Renal cortex interstitium (tissue), 11 donors: ENCODE results near the gene EFNA5. TPM values are rescaled to one million over a fixed set of nuclear protein-coding genes. Genes with fewer than 3 reads are reported as not detected.
"Not testable (repeated sequence)": the region's sequence is repeated elsewhere in the genome, so short reads cannot be mapped to it uniquely, and the experiment has no call there.

ENCODE experiments used
- DNase-seq, 11 donors: peaks; one replicate each; pipeline ENCODE4 v3.0.0-alpha.2; 2013; ENCODE audit warnings: low read depth in 9 of 11, low spot score in 4 of 11; ENCODE audit errors: extremely low read depth in 1 of 11
- polyA plus RNA-seq, 3 donors: library from polyadenylated mRNA; unstranded; fragments of 120-200 nt; gene quantifications; one replicate each; pipeline ENCODE4 v1.2.1, GENCODE V29; 2013; ENCODE audit not compliant: insufficient read length in 3 of 3

EFNA5 gene
- polyA plus RNA-seq, 3 donors: 23.8 to 30.3 (median 28.2) TPM

- no peak for DNase-seq
Observed at GRCh38 chr5:107516452-107517184, 154.1 kb downstream of the EFNA5 start.

- no peak for DNase-seq
Observed at GRCh38 chr5:107515521-107516080, 155.1 kb downstream of the EFNA5 start.

GRCh38 chr5:107514305-107514704 lies 156.4 kb downstream of the EFNA5 start:
- DNase-seq: no peak

- DNase-seq: peak in 1 of 11 donors; percentile 37
Observed at GRCh38 chr5:107513337-107514085, 157.2 kb downstream of the EFNA5 start.

- no peak for DNase-seq
Observed at GRCh38 chr5:107512029-107512428, 158.7 kb downstream of the EFNA5 start.

- DNase-seq: no peak
Observed at GRCh38 chr5:107510125-107510524, 160.6 kb downstream of the EFNA5 start.

- no peak for DNase-seq
Observed at GRCh38 chr5:107508097-107508496, 162.6 kb downstream of the EFNA5 start.

GRCh38 chr5:107505763-107506534 lies 164.8 kb downstream of the EFNA5 start:
- no peak for DNase-seq

GRCh38 chr5:107504424-107504823 lies 166.3 kb downstream of the EFNA5 start:
- DNase-seq: no peak

GRCh38 chr5:107502676-107503060 lies 168.1 kb downstream of the EFNA5 start:
- no peak for DNase-seq

GRCh38 chr5:107501965-107502675 lies 168.6 kb downstream of the EFNA5 start:
- no peak for DNase-seq

GRCh38 chr5:107500840-107501239 lies 169.9 kb downstream of the EFNA5 start:
- DNase-seq: no peak

- no peak for DNase-seq
Observed at GRCh38 chr5:107500347-107500746, 170.4 kb downstream of the EFNA5 start.

- DNase-seq: no peak
Observed at GRCh38 chr5:107499776-107500175, 171.0 kb downstream of the EFNA5 start.

GRCh38 chr5:107499237-107499636 lies 171.5 kb downstream of the EFNA5 start:
- DNase-seq: no peak

- no peak for DNase-seq
Observed at GRCh38 chr5:107496466-107496865, 174.3 kb downstream of the EFNA5 start.

GRCh38 chr5:107494129-107494528 lies 176.6 kb downstream of the EFNA5 start:
- not testable (repeated sequence) for DNase-seq

- no peak for DNase-seq
Observed at GRCh38 chr5:107487056-107487542, 183.6 kb downstream of the EFNA5 start.

- DNase-seq: no peak
Observed at GRCh38 chr5:107486489-107486888, 184.2 kb downstream of the EFNA5 start.
